ENCODE data around the gene OR14A16.

Gene OR14A16

DNA sequence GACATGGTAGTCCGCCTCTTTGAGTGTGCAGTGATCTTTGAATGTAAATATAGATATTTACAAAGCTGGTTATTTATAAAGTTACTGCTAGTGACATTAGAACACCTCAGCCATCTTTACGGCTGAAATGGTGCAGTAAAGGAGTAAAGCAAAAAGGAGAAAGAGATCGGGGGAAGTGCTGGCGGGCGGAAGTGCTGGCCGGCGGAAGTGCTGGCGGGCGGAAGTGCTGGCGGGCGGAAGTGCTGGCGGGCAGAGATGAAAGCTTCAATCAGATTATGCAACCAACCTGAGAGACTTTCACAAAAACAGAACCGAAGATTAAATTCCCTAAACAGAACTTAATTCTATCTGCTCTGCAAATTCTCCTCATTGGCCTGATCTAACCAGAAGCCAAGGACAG is 1.4 kb upstream of the OR14A16 start:
- no peak overlapping the region for H3K27ac ChIP-seq (ENCODE audit: extremely low read depth, low read depth, low read length)
- CTCF ChIA-PET = no interaction called here

DNA sequence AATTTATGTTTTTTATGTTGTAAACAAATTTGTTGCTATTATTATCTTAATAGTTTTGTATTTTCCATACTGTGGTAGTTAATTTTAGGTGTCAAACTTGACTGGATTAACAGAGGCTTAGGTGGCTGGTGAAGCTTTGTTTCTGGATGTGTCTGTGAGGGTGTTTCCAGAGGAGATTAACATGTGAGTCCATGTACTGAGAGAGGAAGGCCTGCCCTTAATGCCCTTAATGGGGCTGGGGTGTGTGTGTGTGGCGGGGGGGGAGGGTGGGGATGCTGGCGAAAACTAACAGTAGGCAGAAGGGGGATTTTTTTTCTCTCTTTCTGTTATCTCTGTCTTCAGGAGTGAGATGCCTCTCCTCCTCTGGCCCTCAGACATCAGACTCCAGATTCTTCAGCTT is 1.9 kb downstream of the OR14A16 start:
- Histone ChIP-seq H3K4me1 (ENCODE audit: control insufficient read depth, insufficient read depth, low read length) (no peaks in the 10 kb centered on the region), H3K9me3 (ENCODE audit: control insufficient read depth, insufficient read depth, low read depth, low read length) (no peaks in the 10 kb centered on the region), H3K27ac (ENCODE audit: extremely low read depth, low read depth, low read length) (no peak overlapping the region), H3K36me3 (ENCODE audit: control insufficient read depth in 2 of 2, insufficient read depth in 1 of 2, low read length in 2 of 2) (no peaks in the 10 kb centered on the region), H3K4me3 (ENCODE audit: low read depth, low read length) (no peak overlapping the region)
- no peak for TF ChIP-seq ZNF544 (tag by site-specific recombination; IDR thresholded peaks at IDR 0.05)
- TF ChIP-seq, protein P1, sequence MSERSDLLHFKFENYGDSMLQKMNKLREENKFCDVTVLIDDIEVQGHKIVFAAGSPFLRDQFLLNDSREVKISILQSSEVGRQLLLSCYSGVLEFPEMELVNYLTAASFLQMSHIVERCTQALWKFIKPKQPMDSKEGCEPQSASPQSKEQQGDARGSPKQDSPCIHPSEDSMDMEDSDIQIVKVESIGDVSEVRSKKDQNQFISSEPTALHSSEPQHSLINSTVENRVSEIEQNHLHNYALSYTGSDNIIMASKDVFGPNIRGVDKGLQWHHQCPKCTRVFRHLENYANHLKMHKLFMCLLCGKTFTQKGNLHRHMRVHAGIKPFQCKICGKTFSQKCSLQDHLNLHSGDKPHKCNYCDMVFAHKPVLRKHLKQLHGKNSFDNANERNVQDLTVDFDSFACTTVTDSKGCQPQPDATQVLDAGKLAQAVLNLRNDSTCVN (tag by site-specific recombination; optimal IDR thresholded peaks at IDR 0.05) = no peak
- no peak for TF ChIP-seq ZNF239 (tag by site-specific recombination; IDR thresholded peaks at IDR 0.05)
- TF ChIP-seq ZNF621 (tag by site-specific recombination; IDR thresholded peaks at IDR 0.05) = no peak
- no peak for TF ChIP-seq ZNF654 (tag by site-specific recombination; IDR thresholded peaks at IDR 0.05; ENCODE audit: low read depth)
- POLR2A ChIA-PET = no interaction called here
- CTCF ChIA-PET = no interaction called here

More for the DNA sequence above, 1.4 kb upstream of the OR14A16 start:
- TF ChIP-seq PRDM10 (tag by site-specific recombination; IDR thresholded peaks at IDR 0.05) = no peak
- no peak for TF ChIP-seq ZNF791 (tag by site-specific recombination; IDR thresholded peaks at IDR 0.05)
- H3K36me3 ChIP-seq (ENCODE audit: control insufficient read depth in 2 of 2, insufficient read depth in 1 of 2, low read length in 2 of 2) = no peaks in the 10 kb centered on the region
- no peaks in the 10 kb centered on the region for H3K9me3 ChIP-seq (ENCODE audit: control insufficient read depth, insufficient read depth, low read depth, low read length)
- no peaks in the 10 kb centered on the region for H3K4me1 ChIP-seq (ENCODE audit: control insufficient read depth, insufficient read depth, low read length)
- POLR2A ChIA-PET = no interaction called here
- H3K4me3 ChIP-seq (ENCODE audit: low read depth, low read length) = no peak overlapping the region

GRCh38 chr1:247812637-247813036 is 11.3 kb downstream of the OR14A16 start:
- H3K4me3 ChIP-seq (ENCODE audit: low read depth, low read length) = no peak overlapping the region
- ChIA-PET CTCF (no interaction called here), POLR2A (no interaction called here)
- H3K36me3 ChIP-seq (ENCODE audit: control insufficient read depth in 2 of 2, insufficient read depth in 1 of 2, low read length in 2 of 2) = no peaks in the 10 kb centered on the region
- H3K9me3 ChIP-seq (ENCODE audit: control insufficient read depth, insufficient read depth, low read depth, low read length) = no peaks in the 10 kb centered on the region
- no peaks in the 10 kb centered on the region for H3K4me1 ChIP-seq (ENCODE audit: control insufficient read depth, insufficient read depth, low read length)
- TF ChIP-seq MYNN (tag by site-specific recombination; IDR thresholded peaks at IDR 0.05; ENCODE audit: borderline replicate concordance) (no peak), ZNF133 (tag by site-specific recombination; IDR thresholded peaks at IDR 0.05) (no peak), ZNF26 (tag by site-specific recombination; IDR thresholded peaks at IDR 0.05) (no peak), SP3 (tag by site-specific recombination; IDR thresholded peaks at IDR 0.05) (no peak), ZNF555 (tag by site-specific recombination; conservative IDR thresholded peaks at IDR 0.05) (no peak), TCF7L2 (IDR thresholded peaks at IDR 0.05; ENCODE audit: borderline replicate concordance, low read depth, low read length) (no peak), ZNF785 (tag by site-specific recombination; IDR thresholded peaks at IDR 0.05) (no peak), ZNF223 (tag by site-specific recombination; IDR thresholded peaks at IDR 0.05) (no peak), EGR2 (tag by site-specific recombination; IDR thresholded peaks at IDR 0.05; ENCODE audit: low read depth) (no peak), ZNF658 (tag by site-specific recombination; IDR thresholded peaks at IDR 0.05) (no peak), ZFP69B (tag by site-specific recombination; IDR thresholded peaks at IDR 0.05) (no peak), ZNF146 (tag by site-specific recombination; IDR thresholded peaks at IDR 0.05) (no peak), GFI1B (tag by site-specific recombination; IDR thresholded peaks at IDR 0.05) (no peak), ZNF837 (tag by site-specific recombination; IDR thresholded peaks at IDR 0.05) (no peak)
- H3K27ac ChIP-seq (ENCODE audit: extremely low read depth, low read depth, low read length) = no peak overlapping the region

Data from HEK293 (cell line).